Stimulated activated CD4-positive, alpha-beta T cell treated with anti-CD3 and anti-CD28 coated beads, TNF-alpha, amount 100 ng/mL, for 1 hour (primary cell): Measurements from ENCODE around the gene DNAH8.

Experiments used
- DNase-seq, 3 donors: peaks; one replicate each; pipeline ENCODE4 v3.0.0-alpha.2; 2020; ENCODE audit warnings: low read depth in 3 of 3, low spot score in 1 of 3

DNAH8 gene

DNA sequence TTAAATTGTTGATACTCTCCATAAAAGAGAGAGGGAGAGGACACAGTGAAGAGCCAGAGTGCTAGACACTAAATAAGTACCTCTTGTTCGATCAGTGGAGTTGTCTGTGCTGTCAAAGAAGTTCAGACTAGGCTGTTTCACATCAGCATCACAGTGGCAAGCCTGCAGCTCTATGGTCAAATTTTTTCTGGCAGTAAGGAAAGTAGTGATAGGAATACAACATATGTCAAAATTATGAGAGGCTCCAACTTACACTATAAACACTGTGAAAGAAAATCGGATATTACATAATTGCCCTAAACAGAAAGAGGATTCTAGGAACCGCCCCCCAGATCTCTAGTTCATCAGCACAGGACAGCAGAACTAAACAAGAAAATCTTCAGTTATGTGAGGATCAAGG is 23.1 kb downstream of the DNAH8 start:
- DNase-seq: no peak

- DNase-seq: no peak
These were observed 24.4 kb downstream of the DNAH8 start for GRCh38 chr6:38739532-38739931.

- DNase-seq: no peak
These were observed 34.4 kb downstream of the DNAH8 start for GRCh38 chr6:38749473-38749872.

GRCh38 chr6:38750968-38751615 is 36.0 kb downstream of the DNAH8 start:
- DNase-seq: no peak

GRCh38 chr6:38753707-38754106 is 38.6 kb downstream of the DNAH8 start:
- no peak for DNase-seq

DNA sequence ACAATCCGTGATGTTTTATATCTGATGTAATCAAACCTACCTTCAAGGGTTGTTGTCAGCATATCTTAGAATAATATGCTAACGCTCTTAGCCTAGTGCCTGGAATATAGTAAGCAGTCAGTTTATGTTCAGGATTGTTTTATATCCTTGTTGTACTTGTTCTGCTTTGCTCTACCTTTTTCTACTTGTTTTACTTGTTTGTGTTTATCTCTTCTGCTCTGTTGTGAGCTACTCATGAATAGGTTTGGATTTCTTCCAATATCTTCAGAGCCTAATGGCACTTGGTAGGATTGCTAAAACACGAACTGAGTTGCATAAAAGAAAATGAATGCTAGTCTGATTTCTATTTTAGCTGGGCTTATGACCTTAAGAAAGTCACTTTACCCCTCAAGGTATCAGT is 40.1 kb downstream of the DNAH8 start:
- no peak for DNase-seq

GRCh38 chr6:38755874-38756273 is 40.8 kb downstream of the DNAH8 start:
- DNase-seq: no peak

- no peak for DNase-seq
These were observed 45.0 kb downstream of the DNAH8 start for GRCh38 chr6:38760097-38760496.

DNA sequence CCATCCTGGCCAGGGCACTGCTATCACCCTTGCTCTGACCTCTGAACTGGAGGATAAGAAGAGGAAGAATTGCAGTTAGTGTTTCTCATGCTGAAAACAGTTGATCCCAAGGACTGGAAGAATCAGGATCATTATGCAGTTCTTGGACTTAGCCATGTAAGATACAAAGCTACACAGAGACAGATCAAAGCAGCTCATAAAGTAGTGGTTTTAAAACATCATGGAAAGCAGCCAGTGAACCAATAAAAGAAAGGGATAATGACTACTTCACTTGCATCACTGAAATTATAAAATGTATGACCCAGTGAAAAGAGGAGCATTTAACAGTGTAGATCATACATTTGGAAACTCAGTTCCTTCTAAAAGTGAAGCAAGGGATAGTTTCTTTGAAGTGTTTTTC is 47.7 kb downstream of the DNAH8 start:
- no peak for DNase-seq

- DNase-seq: no peak
These were observed 52.4 kb downstream of the DNAH8 start for GRCh38 chr6:38767560-38767959.

- DNase-seq: no peak
These were observed 58.2 kb downstream of the DNAH8 start for GRCh38 chr6:38773338-38773737.

- DNase-seq: no peak
These were observed 60.0 kb downstream of the DNAH8 start for GRCh38 chr6:38774929-38775707.

DNA sequence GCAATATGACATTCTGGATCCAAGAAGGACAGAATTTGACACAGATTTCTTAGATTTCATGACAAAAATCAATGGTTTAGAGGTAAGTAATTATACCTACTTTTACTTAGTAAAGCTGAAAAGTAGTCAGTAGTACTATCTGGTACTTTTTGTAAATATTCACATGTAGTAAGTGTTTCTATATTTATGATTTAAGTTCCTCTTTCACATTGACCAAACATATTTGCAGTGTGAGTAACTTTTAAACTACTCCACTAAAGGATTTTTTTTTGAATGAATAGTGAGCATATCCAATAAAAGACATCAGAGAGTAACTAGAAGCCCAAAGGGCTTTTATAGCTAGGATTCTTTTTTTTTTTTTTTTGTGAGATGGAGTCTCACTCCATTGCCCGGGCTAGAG is 60.8 kb downstream of the DNAH8 start:
- no peak for DNase-seq

GRCh38 chr6:38776515-38776914 is 61.4 kb downstream of the DNAH8 start:
- DNase-seq: no peak

DNA sequence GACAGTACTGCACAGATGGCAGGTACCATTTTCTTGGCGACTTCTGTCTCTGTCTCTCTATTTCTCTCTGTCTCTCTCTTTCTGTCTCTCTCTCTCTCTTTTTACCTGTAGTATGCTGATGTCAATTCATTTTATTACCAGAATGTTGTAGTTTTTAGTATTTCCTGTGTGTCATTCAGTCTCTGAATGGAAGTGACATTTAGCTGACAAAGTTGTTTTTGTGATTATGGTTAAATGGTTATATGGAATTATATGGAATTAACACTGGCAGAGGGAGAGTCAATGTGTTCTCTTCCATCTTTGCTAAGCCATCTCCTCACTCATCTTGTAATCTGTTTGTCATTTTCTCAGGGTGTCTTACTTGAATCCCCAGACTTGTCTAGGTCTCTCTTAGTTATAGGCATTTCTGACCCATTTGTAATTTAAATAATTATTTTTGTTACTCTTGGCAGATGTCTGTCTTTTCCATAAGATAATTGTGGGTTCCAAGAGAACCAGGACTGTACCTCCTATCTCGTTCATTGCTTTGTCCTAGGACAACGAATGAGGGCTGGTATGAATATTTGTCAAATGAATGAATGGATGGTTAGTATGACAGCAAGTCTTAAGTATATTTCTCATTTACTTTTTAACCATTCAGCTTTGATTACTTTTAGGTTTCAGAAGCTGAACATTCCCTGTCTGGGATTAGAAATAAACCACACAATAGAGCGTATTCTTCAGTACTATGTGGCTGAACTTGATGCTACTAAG is 64.4 kb downstream of the DNAH8 start:
- no peak for DNase-seq

GRCh38 chr6:38782616-38783015 is 67.5 kb downstream of the DNAH8 start:
- DNase-seq: no peak

DNA sequence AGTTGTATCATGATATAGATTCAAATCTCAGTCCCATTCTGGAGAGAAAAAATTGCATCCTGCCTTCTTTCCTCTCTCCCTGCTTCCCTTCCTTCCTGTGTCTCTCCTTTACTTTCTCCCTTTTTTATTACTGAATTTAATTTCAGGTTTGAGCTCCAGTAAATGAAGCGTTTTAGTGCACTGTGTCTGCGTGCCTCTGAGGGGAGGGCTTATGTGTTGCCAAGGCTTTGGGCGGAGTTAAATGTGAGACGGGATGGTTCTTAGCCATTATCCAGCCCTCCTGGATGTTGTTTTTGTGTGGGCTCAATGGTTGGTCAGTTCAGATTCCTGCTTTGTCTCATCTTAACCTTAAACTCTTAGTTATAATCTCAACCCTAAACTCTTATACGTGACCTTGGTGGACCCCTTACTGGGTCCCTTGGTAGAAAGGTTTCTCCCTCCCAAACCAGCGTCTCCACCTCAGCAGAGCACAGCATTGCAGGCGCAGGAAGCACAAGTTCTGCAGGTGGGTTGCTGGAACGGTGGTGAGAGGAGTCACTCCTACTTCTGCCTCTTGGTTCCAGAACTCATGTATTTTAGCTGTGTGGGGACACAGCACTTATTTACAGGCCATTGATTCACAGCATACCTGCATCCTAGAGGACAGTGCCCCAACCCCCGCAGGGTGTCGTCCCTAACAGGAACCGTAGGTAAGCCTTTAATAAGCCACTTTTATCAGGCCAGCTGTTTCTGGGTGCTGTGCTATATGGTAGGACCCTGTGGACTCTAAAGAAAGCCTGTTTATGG is 68.5 kb downstream of the DNAH8 start:
- DNase-seq: no peak

- DNase-seq: no peak
These were observed 69.6 kb downstream of the DNAH8 start for GRCh38 chr6:38784506-38785235.

DNA sequence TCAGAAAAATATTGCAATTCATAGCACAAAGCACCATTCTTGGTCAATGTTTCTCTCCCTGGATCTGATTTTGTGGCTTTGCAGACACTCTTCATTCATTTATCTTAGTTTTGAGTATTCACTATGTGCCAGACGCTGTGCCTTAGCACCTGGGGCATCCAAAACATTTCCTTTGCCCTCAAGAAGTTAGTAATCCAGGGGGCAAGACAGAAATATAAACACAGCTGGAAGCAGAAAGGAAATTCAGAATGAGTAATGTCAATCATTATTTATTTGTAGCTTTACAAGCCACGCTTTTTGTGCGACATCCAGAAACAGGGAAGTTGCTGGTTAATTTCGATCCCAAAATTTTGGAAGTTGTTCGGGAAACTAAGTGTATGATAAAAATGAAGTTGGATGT is 71.4 kb downstream of the DNAH8 start:
- DNase-seq: no peak

- no peak for DNase-seq
These were observed 74.1 kb downstream of the DNAH8 start for GRCh38 chr6:38789256-38789655.

GRCh38 chr6:38792356-38792755 is 77.2 kb downstream of the DNAH8 start:
- DNase-seq: no peak
